Measurements from ENCODE around the gene MROH7.

The MROH7 gene

DNA sequence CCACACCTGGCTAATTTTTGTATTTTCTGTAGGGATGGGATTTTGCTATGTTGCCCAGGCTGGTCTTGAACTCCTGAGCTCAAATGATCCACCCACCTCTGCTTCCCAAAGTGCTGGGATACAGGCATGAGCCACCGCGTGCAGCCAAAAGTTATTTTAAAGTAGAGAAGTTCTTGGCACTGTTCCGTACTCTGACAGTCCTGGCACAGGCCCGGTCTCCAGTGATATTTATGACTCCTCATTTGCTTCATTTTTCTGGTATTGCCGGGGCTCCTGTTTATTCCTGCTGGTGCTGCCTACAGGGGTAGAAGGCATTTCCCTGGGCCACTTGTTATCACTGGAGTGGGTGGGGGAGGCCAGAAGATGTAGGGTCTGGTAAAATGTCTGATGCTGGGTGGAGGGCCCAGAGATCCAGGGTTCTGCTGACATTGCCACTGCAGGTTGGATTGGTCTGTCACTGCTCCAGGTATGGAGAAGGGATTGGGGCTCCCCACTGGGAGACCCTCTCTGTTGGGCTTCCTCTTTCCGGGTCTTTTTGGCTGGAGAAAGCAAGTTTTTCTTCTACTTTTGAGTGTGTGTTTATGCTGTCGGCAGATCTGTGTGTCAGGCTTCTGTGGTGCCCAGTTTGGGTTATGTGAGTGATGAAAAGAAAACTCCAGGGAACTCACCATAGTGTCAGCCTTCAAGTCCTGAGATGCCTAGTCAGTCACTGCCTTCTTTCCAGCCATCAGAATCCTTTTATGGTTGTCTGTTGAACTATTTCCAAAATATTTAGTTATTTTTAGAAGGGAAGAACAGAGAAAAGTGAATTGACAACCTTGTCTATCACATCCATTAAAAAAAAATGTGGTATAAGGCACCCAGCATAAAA, 4.5 kb downstream of the MROH7 start:
- H3K27ac ChIP-seq = no peak overlapping the region
- TF ChIP-seq, protein P1, sequence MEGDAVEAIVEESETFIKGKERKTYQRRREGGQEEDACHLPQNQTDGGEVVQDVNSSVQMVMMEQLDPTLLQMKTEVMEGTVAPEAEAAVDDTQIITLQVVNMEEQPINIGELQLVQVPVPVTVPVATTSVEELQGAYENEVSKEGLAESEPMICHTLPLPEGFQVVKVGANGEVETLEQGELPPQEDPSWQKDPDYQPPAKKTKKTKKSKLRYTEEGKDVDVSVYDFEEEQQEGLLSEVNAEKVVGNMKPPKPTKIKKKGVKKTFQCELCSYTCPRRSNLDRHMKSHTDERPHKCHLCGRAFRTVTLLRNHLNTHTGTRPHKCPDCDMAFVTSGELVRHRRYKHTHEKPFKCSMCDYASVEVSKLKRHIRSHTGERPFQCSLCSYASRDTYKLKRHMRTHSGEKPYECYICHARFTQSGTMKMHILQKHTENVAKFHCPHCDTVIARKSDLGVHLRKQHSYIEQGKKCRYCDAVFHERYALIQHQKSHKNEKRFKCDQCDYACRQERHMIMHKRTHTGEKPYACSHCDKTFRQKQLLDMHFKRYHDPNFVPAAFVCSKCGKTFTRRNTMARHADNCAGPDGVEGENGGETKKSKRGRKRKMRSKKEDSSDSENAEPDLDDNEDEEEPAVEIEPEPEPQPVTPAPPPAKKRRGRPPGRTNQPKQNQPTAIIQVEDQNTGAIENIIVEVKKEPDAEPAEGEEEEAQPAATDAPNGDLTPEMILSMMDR (conservative IDR thresholded peaks at IDR 0.05) = no peak

DNA sequence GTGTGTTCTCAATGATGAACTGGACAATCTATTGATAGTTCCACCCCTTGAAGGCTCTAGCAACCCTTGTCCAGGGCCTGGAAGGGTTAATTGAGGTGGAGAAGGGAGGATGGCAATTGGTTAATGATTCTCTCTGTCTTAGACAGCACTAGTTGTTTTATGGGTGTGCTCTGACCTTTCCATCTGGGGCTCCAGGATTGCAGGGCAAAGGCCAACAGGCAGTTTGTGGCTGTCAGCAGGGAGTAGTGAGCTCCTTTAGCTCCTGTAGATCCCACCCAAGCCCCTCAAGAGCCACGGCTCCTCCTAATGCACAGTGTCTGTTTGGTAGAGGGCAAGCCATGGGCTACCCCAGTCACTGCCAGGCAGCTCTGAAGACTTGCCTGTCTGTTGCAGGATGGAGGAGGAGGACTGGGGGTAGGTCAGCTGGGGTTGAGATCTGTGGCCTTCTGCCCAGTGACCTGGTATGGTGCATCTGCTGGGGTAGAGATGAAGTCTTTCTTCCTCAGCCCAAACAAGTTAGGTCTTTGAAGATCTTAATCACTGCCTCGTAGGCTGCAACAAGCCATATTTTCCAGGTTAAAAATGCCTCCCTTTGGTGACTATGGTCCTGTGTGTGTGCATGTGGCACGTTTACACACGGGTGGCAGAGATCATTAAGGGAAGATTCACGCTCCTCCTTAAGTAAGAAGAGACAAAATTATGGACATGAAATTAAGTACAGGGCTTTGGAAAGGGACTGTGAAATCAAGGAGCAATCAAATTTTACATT, 7.7 kb downstream of the MROH7 start:
- no peak overlapping the region for H3K27ac ChIP-seq
- TF ChIP-seq, protein P1 (conservative IDR thresholded peaks at IDR 0.05) = no peak

DNA sequence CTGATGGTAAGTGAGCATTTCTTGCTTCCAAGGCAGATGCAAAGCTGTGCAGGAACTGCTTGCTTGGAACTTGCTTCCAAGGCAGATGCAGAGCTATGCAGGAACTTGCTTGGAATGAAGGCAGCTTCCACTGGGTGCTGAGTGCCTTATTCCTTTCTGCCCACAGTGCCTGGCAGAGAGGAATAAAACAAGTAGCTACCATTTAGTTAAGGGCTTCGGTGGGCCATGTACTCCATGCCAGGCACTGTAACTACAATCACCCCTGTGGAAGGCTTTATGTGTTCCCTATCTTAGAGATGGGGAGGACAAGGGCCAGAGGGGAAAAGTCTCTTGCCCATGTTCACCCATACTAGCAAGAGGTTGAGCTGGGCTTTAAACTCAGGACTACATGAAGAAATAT, 8.3 kb downstream of the MROH7 start:
- no peak overlapping the region for H3K27ac ChIP-seq
- TF ChIP-seq, protein P1 (conservative IDR thresholded peaks at IDR 0.05) = no peak

DNA sequence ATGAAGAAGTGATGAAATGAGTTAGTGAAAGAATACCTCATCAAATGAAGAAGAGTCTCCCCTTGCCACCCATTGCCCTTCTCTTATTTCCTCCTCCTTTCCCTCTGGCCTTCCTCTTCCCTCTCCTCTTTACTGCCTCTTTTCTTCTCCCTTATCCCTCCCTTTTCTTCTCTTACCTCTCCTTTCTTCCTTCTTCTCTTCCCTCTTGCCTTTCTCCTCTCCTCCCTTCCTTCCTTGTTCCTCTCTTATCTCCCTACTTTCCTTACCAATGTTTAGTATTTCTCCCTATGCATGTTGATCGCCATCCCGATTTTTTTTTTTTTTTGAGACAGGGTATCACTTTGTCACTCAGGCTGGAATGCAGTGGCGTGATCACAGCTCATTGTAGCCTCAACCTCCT, 8.8 kb downstream of the MROH7 start:
- TF ChIP-seq, protein P1 (conservative IDR thresholded peaks at IDR 0.05) = no peak
- H3K27ac ChIP-seq = no peak overlapping the region

DNA sequence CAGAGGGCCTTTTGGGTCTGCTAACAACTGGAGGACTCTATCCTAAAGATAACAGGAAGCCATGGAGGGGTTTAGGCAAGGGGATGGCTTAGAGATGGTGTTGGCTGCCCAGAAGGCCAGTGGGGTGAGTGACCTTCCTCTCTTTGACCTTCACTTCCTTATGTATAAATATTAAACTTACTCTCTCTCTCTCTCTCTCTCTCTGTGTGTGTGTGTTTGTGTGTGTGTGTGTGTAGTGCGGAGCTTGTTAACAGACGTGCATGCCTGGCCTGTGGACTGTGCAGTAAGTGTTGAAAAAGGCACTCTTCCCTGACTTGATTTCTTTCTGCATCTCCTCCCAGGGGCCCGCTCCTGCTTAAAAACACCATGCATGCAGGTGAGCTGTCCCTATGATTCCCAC, 10.0 kb downstream of the MROH7 start:
- H3K27ac ChIP-seq = no peak overlapping the region
- TF ChIP-seq, protein P1 (conservative IDR thresholded peaks at IDR 0.05) = no peak

DNA sequence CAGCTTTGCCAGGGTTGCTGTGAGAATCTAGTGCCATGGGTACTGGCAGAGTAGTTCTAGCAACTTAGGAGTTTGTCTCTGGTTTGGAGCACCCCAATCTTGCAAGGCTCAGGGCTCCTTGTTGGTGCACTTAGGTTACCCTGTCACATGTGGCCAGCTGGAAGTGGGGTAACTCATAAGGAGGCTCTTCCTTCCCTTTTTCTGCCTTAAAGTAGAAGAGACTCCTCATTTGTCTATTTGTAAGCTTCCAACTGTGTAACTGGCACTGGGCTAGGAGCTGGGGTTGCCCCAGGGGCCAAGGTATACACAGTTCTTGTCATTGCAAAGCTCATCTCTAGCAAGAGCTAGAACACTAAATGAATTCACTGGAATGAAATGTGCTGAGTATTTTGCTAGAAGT, 10.6 kb downstream of the MROH7 start:
- no peak overlapping the region for H3K27ac ChIP-seq
- TF ChIP-seq, protein P1 (conservative IDR thresholded peaks at IDR 0.05) = no peak

DNA sequence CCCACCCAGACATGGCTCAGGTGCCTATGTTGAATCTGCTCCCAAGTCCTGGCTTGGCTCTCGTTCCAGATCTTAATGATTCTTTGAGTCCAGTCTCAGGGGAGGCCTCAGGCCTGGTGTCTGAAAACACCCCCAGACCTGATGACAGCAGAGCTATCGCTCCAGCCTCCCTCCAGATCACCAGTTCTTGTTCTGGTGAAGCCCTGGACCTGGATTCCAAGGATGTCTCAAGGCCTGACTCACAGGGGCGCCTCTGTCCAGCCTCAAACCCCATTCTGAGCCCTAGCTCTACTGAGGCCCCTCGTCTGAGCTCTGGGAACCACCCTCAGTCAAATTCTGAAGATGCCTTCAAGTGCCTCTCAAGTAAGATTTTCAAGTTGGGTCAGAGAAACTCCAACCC, 11.4 kb downstream of the MROH7 start:
- H3K27ac ChIP-seq = no peak overlapping the region
- TF ChIP-seq, protein P1 (conservative IDR thresholded peaks at IDR 0.05) = no peak

Measured in VCaP (cell line).